HG03103 (cell line): ENCODE results near the gene CYP26A1.

Experiments
- ATAC-seq: cut with Tn5 transposase; IDR thresholded peaks from one replicate; pipeline ENCODE4 v1.9.1; 2021; ENCODE audit warnings: low read depth; ENCODE audit not compliant: unreplicated experiment

The CYP26A1 gene

GRCh38 chr10:93064874-93065660 lies 8.6 kb upstream of the CYP26A1 start:
- no peak for ATAC-seq

DNA sequence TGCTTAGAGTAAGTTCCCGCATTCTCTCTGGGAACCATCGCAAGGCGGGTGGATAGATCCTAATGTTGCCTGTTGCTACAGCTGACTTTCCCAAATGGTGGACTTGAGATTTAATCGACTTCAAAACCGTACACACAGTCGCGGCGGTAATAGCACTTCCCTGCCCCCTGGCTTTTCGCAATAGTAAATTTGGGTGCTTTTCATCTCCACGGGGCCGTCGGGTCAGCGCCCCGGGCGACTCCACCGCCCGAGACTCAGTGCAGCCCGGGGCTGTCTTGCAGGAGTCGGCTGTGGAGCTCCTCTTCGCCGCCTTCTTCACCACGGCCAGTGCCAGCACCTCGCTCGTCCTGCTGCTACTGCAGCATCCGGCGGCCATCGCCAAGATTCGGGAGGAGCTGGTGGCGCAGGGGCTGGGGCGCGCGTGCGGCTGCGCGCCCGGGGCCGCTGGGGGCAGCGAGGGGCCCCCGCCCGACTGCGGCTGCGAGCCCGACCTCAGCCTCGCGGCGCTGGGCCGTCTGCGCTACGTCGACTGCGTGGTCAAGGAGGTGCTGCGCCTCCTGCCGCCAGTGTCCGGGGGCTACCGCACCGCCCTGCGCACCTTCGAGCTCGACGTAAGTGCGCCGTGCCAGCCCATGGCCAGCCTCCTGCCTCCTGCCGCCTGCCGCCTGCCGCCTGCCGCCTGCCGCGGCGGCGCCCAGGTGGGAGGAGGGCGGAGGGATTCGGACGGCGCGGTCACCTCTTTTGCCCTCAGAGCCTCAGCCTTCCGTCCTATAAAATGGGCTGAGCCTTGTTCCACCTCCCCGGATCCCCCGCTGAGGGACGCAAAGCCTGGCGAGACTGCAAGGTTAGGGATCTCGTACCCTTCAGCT lies 7.8 kb upstream of the CYP26A1 start:
- ATAC-seq, result no peak

DNA sequence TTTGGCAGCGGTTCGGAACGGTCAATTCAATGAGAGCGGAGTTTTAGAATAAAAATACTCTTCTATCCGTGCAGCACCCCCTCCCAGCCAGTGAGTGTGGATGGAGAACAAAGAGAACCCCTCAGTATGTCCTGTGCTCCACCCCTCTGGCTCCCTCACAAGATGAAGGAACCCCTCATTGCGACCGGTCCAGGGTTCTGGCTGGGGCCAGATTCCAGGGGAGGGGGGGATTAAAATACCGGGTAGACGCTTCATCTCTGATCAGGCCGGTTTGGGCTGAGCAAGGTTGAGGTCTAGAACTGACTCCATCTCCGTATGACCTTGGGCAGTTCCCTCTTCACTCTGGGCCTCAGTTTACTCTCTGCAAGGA lies 7.2 kb upstream of the CYP26A1 start:
- no peak for ATAC-seq

DNA sequence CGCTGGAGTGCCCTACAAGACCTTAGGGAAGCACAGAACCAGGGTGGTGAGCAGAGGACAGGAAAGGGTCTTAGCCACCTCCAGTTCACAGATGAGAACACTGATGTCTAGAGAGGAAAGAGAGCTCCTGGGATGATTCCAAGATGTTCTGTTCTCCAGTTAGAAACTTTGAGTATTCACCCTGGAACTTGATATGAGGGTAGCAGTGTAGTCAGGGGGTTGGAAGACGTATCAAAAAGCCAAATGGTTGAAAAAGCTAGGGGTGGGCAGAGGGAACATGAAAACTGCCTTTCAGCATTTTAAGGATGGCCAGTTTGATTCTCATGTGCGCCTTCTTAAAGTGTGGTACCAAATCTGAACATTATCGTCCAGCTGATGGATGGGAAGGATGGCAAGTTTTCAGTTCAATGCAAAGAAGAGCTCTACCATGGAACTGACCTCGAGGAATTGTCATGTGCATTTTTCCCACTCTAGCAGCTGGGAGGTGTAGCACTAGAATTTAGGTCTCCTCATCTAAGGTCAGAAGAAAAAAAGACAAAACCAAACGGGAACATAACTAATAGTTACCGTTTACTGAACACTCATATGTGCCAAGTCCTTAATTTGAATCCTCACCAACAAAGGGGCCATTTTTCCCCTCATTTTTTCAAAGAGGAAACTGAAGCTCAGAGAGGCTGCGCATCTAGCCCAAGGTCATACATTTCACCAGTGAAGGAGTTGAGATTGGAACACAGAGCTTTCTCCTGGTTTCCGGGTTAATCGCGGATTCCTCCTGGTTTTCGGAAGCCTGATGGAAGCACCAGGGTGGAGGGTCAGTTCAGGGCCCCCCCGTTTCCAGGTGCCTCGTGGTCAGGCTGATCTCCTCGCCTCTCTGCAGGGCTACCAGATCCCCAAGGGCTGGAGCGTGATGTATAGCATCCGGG lies 6.0 kb upstream of the CYP26A1 start:
- no peak for ATAC-seq

DNA sequence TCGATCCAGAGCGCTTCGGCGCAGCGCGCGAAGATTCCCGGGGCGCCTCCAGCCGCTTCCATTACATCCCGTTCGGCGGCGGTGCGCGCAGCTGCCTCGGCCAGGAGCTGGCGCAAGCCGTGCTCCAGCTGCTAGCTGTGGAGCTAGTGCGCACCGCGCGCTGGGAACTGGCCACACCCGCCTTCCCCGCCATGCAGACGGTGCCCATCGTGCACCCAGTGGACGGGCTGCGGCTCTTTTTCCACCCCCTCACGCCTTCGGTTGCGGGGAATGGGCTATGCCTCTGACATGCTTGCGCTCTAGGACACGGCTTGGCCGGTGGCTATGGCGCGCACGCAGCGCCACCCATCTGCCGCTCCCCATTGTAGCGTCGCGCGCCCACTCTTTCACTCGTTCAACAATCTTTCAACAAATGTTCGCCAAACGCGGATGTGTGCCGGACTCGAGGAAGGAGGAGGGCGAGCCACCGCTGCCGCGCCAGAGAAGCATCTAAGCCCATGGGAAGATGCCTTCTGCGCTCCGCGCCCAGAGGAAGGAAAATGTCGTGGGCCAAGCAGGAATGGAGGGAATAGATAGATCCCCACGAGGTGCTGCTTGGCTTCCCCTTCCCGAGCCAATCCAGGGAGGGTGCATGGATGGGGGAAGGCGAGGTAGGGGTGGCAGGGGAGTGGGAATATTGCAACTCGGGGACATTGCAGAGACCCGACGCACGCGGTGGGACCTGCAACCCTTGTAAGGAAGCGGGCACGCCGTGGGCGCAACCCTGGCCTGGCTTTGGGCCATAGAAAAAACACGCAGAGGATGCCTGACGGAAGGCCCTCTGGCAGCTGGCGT lies 5.1 kb upstream of the CYP26A1 start:
- no peak for ATAC-seq

GRCh38 chr10:93069245-93069561 lies 4.5 kb upstream of the CYP26A1 start:
- ATAC-seq, result no peak

- no peak for ATAC-seq
These were observed 3.1 kb upstream of the CYP26A1 start for GRCh38 chr10:93070378-93071176.

GRCh38 chr10:93071177-93071472 lies 2.6 kb upstream of the CYP26A1 start:
- no peak for ATAC-seq

- ATAC-seq, result no peak
These were observed 1.9 kb upstream of the CYP26A1 start for GRCh38 chr10:93071674-93072224.

GRCh38 chr10:93072225-93072712 lies 1.4 kb upstream of the CYP26A1 start:
- ATAC-seq, result no peak

GRCh38 chr10:93072713-93073538 lies 767 bp upstream of the CYP26A1 start:
- ATAC-seq, result no peak

GRCh38 chr10:93074147-93074596 lies 479 bp downstream of the CYP26A1 start:
- ATAC-seq, result no peak

DNA sequence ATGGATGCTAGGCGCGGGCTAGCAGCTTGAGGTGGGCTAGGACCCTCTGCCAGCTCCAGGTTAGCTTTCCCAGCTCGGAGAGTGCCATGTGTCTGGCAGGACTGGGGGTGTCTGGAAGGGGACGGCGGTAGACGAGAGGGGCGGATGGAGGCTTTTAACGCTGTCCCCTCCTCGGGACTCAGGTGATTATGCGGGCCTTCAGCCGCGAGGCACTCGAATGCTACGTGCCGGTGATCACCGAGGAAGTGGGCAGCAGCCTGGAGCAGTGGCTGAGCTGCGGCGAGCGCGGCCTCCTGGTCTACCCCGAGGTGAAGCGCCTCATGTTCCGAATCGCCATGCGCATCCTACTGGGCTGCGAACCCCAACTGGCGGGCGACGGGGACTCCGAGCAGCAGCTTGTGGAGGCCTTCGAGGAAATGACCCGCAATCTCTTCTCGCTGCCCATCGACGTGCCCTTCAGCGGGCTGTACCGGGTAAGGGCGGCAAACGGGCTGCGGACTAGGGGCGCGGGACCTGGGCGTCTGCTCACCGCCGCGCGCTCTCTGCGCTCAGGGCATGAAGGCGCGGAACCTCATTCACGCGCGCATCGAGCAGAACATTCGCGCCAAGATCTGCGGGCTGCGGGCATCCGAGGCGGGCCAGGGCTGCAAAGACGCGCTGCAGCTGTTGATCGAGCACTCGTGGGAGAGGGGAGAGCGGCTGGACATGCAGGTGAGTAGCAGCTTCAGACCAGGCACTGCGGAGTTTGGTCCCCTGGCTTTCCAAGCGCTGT lies 1.1 kb downstream of the CYP26A1 start:
- ATAC-seq, result no peak

- no peak for ATAC-seq
These were observed 1.9 kb downstream of the CYP26A1 start for GRCh38 chr10:93075369-93076221.

DNA sequence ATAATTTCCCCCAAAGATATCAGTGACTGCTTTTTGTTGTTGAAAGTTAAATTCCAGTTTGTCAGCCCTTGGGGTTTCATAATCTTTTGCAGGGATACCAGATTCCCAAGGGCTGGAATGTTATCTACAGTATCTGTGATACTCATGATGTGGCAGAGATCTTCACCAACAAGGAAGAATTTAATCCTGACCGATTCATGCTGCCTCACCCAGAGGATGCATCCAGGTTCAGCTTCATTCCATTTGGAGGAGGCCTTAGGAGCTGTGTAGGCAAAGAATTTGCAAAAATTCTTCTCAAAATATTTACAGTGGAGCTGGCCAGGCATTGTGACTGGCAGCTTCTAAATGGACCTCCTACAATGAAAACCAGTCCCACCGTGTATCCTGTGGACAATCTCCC lies 3.2 kb downstream of the CYP26A1 start:
- no peak for ATAC-seq

DNA sequence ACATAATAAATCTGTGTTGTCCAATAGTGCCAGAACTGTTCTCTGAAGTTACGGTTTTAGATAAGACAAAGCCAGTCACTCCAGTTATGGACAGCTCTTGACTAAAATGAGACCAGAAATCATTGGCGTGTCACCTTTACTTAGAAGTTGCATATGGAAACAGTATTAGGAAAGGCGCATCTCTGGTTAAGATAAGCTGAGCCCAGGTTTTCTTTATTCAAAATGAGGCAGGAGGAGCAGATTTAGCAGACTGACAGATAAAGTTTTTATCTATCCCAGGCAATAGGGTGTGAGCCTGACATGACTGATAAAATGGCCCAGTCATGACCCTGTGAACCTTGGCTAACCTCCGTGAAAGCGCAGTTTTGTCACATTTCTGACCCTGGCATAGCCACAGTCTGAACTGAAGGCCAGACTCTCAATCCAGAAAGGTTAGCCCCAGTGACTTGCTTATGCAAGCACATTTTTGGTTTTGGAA lies 4.2 kb downstream of the CYP26A1 start:
- no peak for ATAC-seq
